ENCODE results near the gene CPA1.

Gene CPA1

DNA sequence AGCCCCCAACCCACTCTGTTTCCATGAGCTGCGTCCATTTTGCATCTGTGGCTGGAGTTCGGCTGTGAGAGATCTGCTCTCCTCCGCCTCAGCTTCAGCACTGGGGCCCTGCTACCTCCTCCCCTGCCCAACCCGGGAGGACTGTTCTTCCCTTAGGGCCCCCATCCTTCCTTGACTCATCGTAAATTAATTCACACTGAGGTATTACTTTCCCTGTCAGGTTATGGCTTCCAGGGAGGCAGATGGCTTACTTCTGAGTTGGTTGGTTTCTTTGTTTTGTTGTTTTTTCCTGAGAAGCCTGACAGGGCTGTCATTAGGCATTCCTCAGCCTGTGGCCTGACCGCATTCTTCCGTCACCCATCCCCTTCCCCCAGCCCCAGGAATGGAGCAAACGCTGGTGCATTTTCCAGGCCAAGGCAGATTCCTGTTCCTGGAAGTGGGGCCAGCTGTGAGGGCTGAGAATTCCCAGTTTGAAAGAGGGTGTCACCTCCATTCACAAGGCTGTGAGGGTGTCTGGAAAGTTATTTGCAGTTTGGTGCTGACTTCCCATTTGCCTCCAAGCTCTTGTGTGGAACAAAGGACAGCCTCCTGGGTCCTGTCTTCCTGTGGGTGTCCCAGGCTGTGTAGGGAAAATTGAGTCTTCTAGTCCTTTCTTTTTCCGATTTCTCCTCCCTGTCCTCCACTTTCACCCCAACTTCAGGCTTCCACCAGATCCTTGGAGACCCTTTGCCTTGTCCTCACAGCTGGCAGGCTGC, 24.0 kb upstream of the CPA1 start:
- no peak for DNase-seq

DNA sequence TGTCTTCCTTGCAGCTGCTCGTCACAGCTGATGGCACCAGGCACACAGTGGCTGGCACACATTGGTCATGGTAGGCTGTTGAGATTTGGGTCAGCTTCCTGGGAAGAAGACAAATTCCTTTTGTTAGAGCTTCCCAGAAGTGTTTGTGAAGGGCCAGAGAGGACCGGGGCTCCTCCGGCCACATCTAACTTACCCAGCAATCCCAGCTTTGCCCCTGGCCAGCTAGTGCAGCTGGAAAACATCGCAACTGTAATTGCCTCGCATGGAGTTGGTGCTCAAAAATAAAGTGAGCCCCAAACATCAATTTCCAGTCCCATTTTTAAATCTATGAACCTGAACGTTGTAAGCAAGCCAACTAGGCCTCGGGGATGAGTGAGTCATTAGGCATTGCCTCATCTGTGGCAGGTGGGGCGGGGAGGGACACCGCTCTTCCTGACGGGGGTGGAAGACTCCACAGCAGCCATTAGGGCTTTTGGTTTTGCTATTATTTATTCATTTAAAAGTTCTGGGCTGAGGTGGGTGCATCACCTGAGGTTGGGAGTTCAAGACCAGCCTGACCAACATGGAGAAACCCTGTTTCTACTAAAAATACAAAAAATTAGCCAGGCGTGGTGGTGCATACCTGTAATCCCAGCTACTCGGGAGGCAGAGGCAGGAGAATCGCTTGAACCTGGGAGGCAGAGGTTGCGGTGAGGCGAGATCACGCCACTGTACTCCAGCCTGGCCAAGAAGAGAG, 23.2 kb upstream of the CPA1 start:
- DNase-seq = no peak

DNA sequence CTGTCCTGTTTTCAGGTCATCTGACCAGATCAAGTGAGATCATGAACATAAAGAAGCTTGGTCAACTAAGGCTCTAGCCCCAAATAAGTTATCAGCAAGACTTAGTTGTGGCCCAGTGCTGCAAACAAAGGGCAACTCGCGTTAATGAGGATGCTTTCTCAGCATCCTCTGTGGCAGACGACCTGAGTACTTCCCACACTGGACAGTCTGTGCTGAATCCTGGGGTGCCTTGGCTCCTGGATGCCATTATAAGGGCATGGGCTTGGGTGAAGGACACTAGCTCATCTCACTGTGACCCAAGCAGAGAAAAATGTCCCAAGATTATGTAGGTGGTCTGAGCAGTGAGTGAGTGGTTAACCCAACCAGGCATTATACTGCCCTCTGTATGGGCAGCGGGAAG, 21.8 kb upstream of the CPA1 start:
- no peak for DNase-seq

DNA sequence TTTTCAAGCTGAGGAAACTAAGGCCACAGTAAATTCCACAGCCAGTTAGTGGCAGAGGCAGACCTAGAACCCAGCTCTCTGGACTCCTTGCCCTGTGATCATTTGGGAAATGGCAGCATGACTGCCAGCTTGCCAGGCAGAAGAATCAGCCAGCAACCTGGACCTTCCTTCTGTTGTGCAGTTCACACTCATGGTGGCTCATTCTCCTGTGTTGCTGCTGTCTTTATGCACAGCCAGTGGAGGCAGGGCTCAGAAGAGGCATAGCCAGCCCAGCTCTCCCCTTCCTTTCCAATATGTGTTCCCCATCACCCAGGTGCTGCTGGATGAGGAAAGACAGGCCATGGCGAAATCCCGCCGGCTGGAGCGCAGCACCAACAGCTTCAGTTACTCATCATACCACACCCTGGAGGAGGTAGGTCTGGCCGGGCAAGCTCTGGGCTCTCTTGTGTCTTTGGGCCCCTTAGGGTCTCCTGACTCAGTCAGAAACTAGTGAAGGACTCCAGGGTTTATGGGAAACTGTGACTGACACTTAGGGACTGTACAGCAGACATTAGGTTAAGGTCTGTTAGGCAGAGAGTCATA, 20.9 kb upstream of the CPA1 start:
- DNase-seq = no peak

DNA sequence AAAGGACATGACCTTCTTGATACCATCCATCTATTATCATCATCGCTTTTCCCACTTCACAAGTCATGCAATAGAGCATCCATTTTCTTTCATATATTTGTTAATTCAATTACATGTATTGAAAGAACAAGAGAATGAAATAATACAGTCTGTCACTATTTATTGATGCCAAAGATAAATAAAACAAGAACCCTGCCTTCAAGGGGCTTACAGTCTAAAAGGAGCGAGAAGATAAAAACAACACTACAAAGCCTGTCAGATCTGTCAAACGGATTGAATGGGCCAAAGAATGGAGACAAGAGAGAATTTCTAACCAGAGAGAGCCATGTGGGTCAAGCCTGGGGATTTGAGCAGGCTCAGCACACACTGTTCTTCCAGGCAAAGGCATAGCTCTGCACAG, 19.8 kb upstream of the CPA1 start:
- no peak for DNase-seq

DNA sequence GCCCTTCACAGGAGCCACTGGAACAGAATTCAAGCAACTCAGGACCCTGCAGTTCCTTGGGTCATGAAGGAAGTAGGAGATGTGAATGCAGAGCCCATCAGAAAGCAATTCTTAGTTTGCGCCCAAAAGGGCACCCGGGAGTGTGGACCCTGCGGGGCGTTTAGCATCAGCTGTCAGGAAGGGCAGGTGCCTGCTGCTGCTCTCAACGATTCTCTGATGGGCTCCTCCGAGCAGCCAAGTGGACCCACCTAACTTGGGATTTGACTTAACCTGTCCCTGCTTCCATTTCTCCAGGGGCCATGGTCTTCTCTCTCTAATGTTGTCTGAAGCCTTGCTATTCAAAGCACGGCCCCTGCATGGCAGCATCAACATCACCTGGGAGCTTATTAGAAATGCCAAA, 18.6 kb upstream of the CPA1 start:
- no peak for DNase-seq

DNA sequence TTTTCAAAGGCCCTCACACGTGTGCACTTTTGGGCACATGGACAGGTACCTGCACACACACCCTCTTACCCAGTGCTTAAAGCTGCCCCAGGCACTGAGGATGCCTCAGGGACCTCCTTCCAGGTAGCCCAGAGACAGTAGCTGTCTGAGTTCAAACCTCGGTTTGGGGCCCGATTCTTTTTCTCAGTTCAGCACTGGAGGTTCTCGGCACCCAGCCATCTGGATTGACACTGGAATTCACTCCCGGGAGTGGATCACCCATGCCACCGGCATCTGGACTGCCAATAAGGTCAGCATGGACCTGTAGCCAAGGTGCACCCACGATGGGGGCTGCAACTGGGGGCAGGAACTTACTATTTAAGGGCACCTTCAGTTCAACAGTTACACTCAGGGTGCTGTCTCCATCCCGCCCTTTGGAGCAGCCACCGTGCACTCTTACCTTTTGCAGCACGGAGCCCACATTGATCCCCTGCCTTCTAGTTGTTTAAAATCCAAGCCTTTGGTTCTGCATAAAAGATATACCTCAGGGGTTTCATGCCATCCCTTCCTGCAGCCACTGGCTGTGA, 18.0 kb upstream of the CPA1 start:
- no peak for DNase-seq

DNA sequence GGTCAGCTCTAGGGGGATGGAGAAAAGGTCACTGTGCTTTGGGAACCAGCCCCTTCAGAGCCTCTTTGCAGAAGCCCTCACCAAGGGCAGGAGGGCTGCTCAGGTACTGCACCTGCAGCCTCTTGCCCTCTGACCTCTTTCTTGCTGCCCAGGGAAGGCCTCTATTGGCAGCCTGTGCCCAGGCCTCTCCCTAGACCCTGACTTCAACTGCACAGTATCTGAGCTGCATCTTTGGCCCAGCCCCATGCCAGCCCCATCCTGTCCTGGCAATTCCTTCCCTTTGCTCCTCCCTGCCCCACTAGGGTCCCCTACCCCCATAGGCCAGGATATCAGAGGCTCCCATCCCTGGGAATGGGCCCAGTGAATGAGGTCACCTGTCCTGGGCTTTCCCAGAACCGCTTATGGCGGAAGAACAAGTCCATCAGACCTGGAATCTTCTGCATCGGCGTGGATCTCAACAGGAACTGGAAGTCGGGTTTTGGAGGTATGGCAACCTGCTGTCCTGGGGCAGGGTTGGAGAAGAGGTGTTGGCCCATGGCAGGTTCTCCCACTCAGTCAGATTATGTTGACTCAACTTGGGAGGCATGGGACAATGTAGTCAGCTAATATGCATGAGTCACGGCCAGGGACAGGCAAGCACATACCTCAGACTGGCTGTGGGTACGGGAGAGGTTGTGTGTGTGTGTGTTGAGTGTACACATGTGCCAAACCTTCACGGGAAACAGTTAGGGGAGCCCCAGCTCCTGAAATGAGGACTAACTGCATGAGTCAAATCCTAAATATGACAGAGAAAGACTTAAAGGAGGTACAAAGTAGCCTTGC, 17.1 kb upstream of the CPA1 start:
- DNase-seq = no peak

DNA sequence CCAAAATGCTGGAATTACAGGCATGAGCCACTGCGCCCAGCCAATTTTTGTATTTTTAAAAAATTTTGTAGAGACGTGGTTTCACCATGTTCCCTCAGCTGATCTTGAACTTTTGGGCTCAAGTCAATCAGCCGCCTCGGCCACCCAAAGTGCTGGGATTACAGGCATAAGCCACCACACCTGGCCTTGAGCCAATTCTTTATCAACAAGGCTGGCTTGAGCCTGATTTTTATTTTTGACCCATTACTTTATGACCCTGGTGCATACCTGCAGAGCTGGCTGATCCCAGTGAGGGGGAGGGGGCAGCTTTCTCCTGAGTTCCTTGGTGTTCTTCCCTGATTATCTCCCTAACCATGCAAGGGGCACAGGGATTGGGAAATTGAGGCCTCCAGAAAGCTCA, 15.8 kb upstream of the CPA1 start:
- no peak for DNase-seq

DNA sequence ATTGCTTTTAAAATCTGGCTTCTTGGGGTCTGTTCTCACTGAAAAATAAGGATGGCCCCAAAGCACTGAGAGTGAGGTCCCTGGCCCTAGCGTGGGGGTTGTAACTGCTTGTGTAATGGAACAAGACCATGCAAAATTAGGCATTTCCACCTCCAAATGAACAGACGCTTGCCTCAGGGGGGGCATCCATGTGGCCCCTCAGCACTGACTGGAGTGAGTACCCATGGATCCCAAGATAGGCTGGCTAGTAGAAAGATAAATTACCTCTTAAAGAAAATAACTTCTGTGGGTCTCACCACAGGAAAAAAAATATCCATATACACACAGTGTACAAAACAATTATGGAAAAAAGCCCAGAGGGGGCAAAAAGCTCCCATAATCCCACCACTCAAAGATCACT, 15.2 kb upstream of the CPA1 start:
- DNase-seq = no peak

DNA sequence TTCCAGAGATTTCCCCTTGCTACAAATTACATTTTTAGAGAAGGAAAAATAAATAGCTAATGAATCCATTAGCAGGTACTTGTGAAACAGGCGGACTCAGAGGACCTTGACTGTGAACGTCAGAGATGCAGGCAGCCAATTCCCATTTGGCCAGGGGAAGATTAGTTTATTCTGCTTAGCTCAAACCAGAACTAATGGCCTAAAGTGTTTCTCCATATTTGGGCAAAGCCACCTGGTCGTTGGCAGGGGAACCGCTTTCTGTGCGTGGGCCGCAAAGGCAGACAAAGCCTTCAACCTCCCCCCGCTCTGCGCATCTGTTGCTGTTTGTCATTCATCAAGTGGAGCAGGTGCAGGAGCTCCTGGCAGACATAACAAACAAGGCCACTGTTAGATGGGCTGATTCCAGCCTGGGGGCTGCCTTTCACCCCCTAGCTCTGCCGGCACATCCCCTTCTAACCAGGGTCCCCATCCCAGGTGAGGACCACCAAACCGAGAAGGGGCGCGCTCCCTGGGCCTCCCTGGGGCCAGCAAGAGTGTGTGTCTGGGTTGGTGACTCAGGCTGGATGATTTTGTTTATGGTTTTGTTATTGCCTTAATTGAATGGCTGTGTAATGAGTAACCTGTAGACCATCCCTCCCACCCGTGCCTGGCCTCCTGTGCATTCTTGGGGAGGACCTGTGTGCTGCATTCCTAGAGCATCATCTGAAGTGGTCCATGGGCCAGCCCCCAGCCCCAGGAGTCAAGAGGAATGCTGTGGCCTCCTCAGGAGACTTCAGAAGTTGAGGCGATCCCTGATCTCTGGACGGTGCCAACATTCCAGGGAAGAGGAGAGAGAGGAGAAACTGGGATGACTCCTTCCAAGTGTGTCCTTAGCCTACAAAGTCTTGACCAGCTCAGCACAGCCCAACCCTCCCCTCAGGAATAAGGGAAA, 14.5 kb upstream of the CPA1 start:
- DNase-seq = no peak

DNA sequence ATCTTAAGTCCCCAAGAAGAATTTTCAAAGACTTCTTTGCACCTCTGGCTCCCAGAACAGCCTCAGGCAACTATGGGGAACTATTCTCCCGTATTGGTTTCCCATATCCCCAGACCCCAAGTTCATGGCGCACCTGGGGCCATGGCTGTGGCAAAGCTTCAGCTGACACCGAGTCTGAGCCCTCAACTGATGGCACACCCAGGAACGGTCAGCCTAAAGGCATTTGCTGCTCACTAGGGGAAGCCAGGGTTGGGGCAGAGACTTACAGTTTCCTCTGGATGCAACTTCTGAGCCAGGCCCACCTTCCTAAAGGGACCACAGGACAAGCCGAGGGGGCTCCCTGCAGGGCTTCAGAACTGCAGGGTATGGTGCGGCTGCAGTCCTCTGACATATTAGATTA, 13.7 kb upstream of the CPA1 start:
- no peak for DNase-seq

DNA sequence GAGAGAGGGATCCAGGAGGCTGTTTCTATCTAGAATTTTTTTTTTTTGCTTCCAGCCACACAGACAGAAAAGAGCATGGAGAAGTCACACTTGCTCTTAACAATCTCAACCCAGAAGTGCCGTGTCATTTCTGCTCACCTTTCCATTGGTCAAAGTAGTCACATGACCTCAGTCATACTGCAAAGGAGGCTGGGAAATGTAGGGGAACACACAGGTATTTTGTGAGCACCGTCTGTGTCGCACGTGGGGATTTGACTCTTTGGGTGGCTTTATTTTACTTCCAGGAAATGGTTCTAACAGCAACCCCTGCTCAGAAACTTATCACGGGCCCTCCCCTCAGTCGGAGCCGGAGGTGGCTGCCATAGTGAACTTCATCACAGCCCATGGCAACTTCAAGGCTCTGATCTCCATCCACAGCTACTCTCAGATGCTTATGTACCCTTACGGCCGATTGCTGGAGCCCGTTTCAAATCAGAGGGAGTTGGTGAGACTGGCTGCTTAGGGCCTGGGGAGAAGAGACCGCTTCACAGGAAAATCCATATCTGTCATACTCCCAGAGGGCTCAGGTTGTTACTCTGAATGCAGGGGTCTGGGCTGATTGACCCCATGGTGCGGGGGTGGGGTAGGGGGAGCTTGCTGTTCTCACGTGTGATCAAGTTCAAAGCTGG, 13.1 kb upstream of the CPA1 start:
- no peak for DNase-seq

DNA sequence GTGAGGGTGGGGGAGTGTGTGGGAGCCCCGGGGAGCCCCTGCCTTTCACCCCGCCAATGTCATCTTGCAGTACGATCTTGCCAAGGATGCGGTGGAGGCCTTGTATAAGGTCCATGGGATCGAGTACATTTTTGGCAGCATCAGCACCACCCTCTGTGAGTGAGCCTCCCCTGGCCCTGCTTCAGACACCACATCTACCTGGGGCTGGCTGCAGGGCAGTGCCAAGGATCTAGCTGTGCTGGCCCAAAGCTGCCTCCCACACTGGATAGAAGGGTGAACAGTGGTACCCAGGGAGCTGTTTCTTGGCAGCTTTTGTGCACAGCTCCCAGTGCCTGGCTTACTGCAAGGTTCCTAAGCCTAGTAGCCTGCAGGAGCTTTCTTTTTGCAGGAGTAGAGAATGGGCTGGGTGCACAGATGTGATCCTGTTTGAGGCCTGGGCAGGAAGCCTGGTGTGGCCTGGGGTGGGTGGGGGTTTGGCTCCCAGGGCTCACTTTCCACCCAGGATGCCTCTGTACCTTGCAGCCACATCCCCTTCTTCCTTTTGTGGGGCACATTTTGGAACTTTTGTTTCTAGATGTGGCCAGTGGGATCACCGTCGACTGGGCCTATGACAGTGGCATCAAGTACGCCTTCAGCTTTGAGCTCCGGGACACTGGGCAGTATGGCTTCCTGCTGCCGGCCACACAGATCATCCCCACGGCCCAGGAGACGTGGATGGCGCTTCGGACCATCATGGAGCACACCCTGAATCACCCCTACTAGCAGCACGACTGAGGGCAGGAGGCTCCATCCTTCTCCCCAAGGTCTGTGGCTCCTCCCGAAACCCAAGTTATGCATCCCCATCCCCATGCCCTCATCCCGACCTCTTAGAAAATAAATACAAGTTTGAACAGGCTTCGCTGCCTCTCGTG, 12.2 kb upstream of the CPA1 start:
- DNase-seq = no peak

DNA sequence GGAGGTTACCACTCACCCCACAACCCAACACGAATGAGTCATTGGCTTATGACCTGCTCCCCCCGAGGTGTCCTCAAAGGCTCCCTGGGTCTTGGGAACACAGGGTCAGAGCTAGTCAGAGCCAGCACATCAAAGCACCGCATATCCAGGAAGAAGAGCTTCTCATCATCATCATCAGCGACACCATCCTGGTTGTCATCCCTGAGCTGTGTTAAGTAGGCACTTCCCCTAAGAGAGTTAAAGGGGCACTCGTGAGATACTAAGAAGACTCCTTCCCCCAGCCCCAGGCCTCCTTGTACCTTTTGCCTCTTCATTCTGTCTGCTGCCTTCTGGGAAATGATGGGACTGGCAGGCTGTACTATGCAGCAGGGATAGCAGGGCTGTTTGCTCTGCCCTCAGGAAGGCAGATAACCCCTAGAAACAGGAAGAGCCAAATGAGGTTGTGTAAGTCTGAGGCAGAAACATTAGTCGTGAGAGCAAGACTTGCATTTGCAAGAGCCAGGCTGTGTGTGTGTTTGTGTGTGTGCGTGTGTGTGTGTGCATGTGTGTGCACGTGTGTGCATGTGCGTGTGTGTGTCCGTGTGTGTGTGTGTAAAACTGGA, 11.1 kb upstream of the CPA1 start:
- no peak for DNase-seq

DNA sequence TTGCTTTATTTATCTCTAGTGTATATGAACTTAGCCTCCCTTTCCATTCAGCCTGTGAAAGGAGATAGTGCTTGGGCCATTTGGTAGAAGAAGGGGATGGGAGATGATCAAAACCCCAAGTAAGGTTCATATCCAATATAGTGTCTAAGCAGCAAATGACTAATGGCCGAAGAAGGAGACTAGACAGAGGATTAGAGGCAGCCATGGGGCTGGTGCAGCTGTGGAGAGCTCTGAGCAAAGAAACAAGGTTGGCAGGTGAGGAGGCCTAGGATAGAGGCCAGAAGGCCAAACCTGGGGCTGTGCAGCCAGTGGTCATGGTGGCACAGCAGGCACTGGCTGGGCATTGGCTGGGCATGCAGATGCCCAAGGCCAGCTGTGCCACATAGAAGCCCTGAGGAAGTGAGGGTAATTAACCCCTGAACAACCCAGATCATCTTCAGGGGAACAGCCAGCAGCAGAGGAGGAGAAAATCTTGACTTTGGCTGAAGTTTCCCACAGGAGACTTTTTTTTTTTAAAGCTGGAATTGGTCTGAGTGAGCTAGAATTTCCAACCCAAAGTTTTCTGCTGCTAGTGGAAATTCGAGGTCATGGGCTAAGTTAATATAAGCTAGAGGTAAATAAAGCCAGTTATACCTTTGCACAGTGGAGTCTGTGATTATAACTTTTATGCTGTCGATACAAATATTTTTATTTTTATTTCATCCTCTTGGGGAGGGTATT, 10.3 kb upstream of the CPA1 start:
- DNase-seq = no peak

DNA sequence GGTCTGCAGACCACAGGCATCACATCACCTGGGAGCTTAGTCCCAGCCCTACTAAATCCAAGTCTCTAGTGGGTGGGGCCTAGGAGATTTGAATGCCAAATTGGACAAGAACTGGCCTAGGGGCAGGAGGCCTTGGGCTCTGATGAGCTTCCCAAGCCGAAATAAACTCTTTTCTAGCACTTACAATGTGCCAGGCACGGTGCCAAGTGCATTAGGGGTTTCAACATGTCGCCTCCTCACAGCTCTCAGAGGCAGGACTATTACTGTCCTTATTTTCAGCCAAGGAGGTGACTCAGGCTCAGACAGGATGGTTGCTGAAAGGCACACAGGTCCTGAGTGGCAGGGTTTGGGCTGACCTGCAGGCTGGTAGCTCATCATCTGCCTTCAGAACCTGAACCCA, 9.2 kb upstream of the CPA1 start:
- no peak for DNase-seq

DNA sequence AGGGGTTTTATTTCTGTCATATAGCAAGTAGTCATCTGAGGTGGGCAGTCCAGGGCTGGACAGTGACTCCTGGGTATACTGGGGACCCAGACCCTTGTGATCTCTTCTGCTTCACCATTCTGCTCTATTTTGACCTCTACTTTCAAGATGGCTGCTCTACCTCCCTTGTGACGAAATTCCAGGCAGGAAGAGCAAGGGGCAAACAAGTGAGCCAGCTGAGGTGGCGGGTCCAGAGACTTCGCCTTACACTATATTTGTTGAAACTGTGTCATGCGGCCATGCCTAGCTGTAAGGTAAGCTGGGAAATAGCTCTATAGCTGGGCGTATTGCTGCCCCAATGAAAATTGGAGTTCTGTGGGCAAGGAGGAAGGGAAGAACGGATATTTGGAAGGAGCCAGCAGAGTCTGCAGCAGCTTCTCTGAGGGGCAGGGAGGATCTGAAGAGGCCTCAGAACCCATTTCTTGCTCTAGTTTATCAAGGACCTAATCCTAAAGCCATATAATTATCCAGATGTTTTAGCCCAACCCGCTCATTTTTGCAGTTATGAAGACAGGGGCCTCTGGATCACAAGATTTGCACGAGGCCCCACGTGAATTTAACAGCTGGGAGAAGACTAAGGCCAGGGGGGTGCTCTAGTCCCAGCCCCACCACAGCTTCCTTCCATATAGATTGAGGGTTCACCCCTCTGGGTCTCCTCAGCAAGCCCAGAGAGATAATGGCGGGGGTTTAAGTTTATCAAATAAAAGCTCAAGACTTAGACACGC, 7.7 kb upstream of the CPA1 start:
- DNase-seq = no peak
